HEK293 (cell line): ENCODE measurements around the gene AGAP1.

Source experiments
- CTCF ChIA-PET: fragments of 350-600 bp; formaldehyde crosslinking; extraction: SDS; loops from one replicate; lab custom pipeline; 2021; ENCODE audit warnings: antibody characterized with exemption; lab: Yijun Ruan, JAX
- POLR2A ChIA-PET: fragments of 300-600 bp; formaldehyde crosslinking; extraction: SDS; loops from one replicate; lab custom pipeline; 2020; ENCODE audit warnings: antibody characterized with exemption, inconsistent platforms; lab: Yijun Ruan, JAX
- H3K27ac ChIP-seq: fragments of 200-500 bp; sonication (Bioruptor generic); 2 replicates; pipeline ENCODE4 v1.5.1; 2014; ENCODE audit warnings: low read depth, low read length, control low read depth, inconsistent platforms; ENCODE audit errors: extremely low read depth
- H3K36me3 ChIP-seq, 2 experiments: fragments of 200-500 bp in 1 of 2; sonication (Bioruptor generic) in 1 of 2; 1 replicate in 1 of 2; 2 replicates in 1 of 2; pipeline ENCODE4 v1.5.1; 2014 to 2017; ENCODE audit warnings: inconsistent platforms in 2 of 2, low read length in 2 of 2; ENCODE audit not compliant: control insufficient read depth in 2 of 2, insufficient read depth in 1 of 2
- H3K4me1 ChIP-seq: fragments of 200-500 bp; sonication (Bioruptor generic); 2 replicates; pipeline ENCODE4 v1.5.1; 2014; ENCODE audit warnings: mild to moderate bottlenecking, low read length, inconsistent platforms; ENCODE audit not compliant: control insufficient read depth, insufficient read depth
- H3K4me3 ChIP-seq: 2 replicates; pipeline ENCODE4 v1.5.1; 2011; ENCODE audit warnings: low read depth, mild to moderate bottlenecking, control low read depth, low read length, moderate library complexity
- H3K9me3 ChIP-seq: fragments of 200-500 bp; sonication (Bioruptor generic); 2 replicates; pipeline ENCODE4 v1.5.1; 2014; ENCODE audit warnings: low read depth, low read length, inconsistent platforms; ENCODE audit not compliant: control insufficient read depth, insufficient read depth
- GLIS2 ChIP-seq: fragments of 450-650 bp; formaldehyde crosslinking; IDR thresholded peaks from 2 replicates; pipeline ENCODE4 v1.5.1; 2016; ENCODE audit warnings: missing biosample characterization, missing genetic modification characterization
- PATZ1 ChIP-seq: fragments of 450-650 bp; formaldehyde crosslinking; IDR thresholded peaks from 2 replicates; pipeline ENCODE4 v1.5.1; 2016; ENCODE audit warnings: missing biosample characterization, missing genetic modification characterization
- PRDM10 ChIP-seq: fragments of 450-650 bp; formaldehyde crosslinking; IDR thresholded peaks from 2 replicates; pipeline ENCODE4 v1.5.1; 2016; ENCODE audit warnings: missing biosample characterization, missing genetic modification characterization
- PRDM6 ChIP-seq: fragments of 450-650 bp; formaldehyde crosslinking; IDR thresholded peaks from 2 replicates; pipeline ENCODE4 v1.5.1; 2017; ENCODE audit warnings: missing biosample characterization, missing genetic modification characterization
- SCRT2 ChIP-seq: fragments of 450-650 bp; formaldehyde crosslinking; IDR thresholded peaks from 2 replicates; pipeline ENCODE4 v1.5.1; 2016; ENCODE audit warnings: missing biosample characterization, missing genetic modification characterization
- SP3 ChIP-seq: fragments of 450-650 bp; formaldehyde crosslinking; IDR thresholded peaks from 2 replicates; pipeline ENCODE4 v1.5.1; 2016; ENCODE audit warnings: missing biosample characterization, missing genetic modification characterization
- ZBTB10 ChIP-seq: fragments of 450-650 bp; formaldehyde crosslinking; IDR thresholded peaks from 2 replicates; pipeline ENCODE4 v1.5.1; 2016; ENCODE audit warnings: missing biosample characterization, missing genetic modification characterization
- ZNF112 ChIP-seq: fragments of 450-650 bp; formaldehyde crosslinking; IDR thresholded peaks from 2 replicates; pipeline ENCODE4 v1.5.0; 2017; ENCODE audit warnings: missing biosample characterization, missing genetic modification characterization
- ZNF302 ChIP-seq: fragments of 450-650 bp; formaldehyde crosslinking; IDR thresholded peaks from 2 replicates; pipeline ENCODE4 v1.5.1; 2016; ENCODE audit warnings: missing biosample characterization, missing genetic modification characterization, low read depth
- ZNF335 ChIP-seq: fragments of 450-650 bp; formaldehyde crosslinking; conservative IDR thresholded peaks from 2 replicates; pipeline ENCODE4 v1.5.1; 2016; ENCODE audit warnings: missing biosample characterization, missing genetic modification characterization
- ZNF354C ChIP-seq: fragments of 450-650 bp; formaldehyde crosslinking; IDR thresholded peaks from 2 replicates; pipeline ENCODE4 v1.5.1; 2016; ENCODE audit warnings: missing biosample characterization, missing genetic modification characterization, low read depth, borderline replicate concordance
- ZNF596 ChIP-seq: fragments of 450-650 bp; IDR thresholded peaks from 2 replicates; pipeline ENCODE4 v1.5.0; 2018; ENCODE audit warnings: missing biosample characterization, mild to moderate bottlenecking, missing genetic modification characterization, moderate library complexity
- ZNF621 ChIP-seq: fragments of 450-650 bp; formaldehyde crosslinking; IDR thresholded peaks from 2 replicates; pipeline ENCODE4 v1.5.1; 2017; ENCODE audit warnings: missing biosample characterization, missing genetic modification characterization
- ZNF658 ChIP-seq: fragments of 450-650 bp; formaldehyde crosslinking; IDR thresholded peaks from 2 replicates; pipeline ENCODE4; 2016; ENCODE audit warnings: missing biosample characterization, missing genetic modification characterization
- ZNF660 ChIP-seq: fragments of 450-650 bp; IDR thresholded peaks from 2 replicates; pipeline ENCODE4 v1.5.1; 2018; ENCODE audit warnings: missing biosample characterization, mild to moderate bottlenecking, missing genetic modification characterization
- ZNF791 ChIP-seq: fragments of 450-650 bp; formaldehyde crosslinking; IDR thresholded peaks from 2 replicates; pipeline ENCODE4 v1.5.1; 2016; ENCODE audit warnings: missing biosample characterization, missing genetic modification characterization
- TF ChIP-seq, protein P1 (sequence below): fragments of 450-650 bp; formaldehyde crosslinking; IDR thresholded peaks from 2 replicates; pipeline ENCODE4 v1.5.1; 2016; ENCODE audit warnings: missing biosample characterization, missing genetic modification characterization
- TF ChIP-seq, protein P2 (sequence below): fragments of 450-650 bp; formaldehyde crosslinking; IDR thresholded peaks from 2 replicates; pipeline ENCODE4 v1.5.1; 2016; ENCODE audit warnings: missing biosample characterization, missing genetic modification characterization

Gene AGAP1

GRCh38 chr2:236165842-236166795, 672.3 kb downstream of the AGAP1 start (continued):
- TF ChIP-seq ZNF658 (tag by site-specific recombination) (no peak), PRDM6 (tag by site-specific recombination) (no peak), ZNF354C (tag by site-specific recombination) (no peak)

DNA sequence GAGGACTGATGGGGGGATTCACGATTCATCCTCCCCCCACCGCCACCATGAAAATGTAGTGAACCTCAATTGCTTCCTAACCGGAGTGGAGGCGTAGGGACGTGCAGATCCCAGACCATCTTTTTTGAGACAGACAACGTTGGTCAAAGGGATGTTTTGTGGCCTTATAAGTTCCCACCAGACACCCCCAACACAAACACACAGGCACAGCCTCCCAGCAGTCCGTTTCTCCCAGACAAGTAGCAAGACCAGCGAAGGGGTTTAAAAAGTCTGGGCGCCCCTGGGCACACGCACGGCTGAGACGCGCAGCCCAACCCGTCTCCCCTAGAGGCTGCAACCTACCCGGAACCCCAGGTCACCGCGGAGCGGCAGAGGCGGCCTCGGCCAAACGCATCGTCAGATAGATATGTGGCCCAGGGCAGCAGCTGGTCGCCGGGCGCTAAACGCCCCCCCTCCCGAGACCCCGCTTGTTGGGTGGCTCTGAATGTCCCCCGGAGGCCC, 673.0 kb downstream of the AGAP1 start:
- CTCF ChIA-PET, result interaction anchor here (0.6 to 1.5 kb wide), 4 partner anchors 11 to 388 kb away, joined by 3 to 4 read pairs (median 3); no protein-coding TSS in a partner anchor
- H3K4me3 ChIP-seq, result peak overlapping the region; percentile 74
- POLR2A ChIA-PET, result no interaction called here

More for the DNA sequence above, 673.0 kb downstream of the AGAP1 start:
- TF ChIP-seq ZNF112 (no peak), ZNF596 (tag by site-specific recombination) (no peak), ZNF791 (no peak), GLIS2 (tag by site-specific recombination) (peak; percentile 66; the same call in 1 of the 2 replicates), ZNF335 (tag by site-specific recombination) (peak; percentile 45; the same call in 1 of the 2 replicates), ZNF621 (tag by site-specific recombination) (no peak), ZNF660 (tag by site-specific recombination) (no peak), ZNF302 (tag by site-specific recombination) (no peak), ZNF354C (tag by site-specific recombination) (no peak), ZBTB10 (tag by site-specific recombination) (peak; percentile 31; the same call in 1 of the 2 replicates), PATZ1 (tag by site-specific recombination) (0 out of 2 replicates have a peak, but pooled peaks have one; percentile 43), SCRT2 (tag by site-specific recombination) (no peak), PRDM10 (tag by site-specific recombination) (no peak), SP3 (tag by site-specific recombination) (peak; percentile 36)
- TF ChIP-seq, protein P1, sequence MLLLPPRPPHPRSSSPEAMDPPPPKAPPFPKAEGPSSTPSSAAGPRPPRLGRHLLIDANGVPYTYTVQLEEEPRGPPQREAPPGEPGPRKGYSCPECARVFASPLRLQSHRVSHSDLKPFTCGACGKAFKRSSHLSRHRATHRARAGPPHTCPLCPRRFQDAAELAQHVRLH (tag by site-specific recombination), result no peak
- TF ChIP-seq, protein P2, sequence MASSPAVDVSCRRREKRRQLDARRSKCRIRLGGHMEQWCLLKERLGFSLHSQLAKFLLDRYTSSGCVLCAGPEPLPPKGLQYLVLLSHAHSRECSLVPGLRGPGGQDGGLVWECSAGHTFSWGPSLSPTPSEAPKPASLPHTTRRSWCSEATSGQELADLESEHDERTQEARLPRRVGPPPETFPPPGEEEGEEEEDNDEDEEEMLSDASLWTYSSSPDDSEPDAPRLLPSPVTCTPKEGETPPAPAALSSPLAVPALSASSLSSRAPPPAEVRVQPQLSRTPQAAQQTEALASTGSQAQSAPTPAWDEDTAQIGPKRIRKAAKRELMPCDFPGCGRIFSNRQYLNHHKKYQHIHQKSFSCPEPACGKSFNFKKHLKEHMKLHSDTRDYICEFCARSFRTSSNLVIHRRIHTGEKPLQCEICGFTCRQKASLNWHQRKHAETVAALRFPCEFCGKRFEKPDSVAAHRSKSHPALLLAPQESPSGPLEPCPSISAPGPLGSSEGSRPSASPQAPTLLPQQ (tag by site-specific recombination), result no peak
- Histone ChIP-seq H3K36me3 (peaks cover 0 to 32% of the 10 kb centered on the region in 2 experiments; a peak in 1 of 3 replicates), H3K9me3 (no peaks in the 10 kb centered on the region), H3K27ac (no peak overlapping the region; the same call in 1 of the 2 replicates), H3K4me1 (no peaks in the 10 kb centered on the region; the same call in 1 of the 2 replicates)
